HCT116 (cell line): Measurements from ENCODE around the gene TTLL5. TPM values are rescaled to one million over a fixed set of nuclear protein-coding genes. Genes with fewer than 3 reads are reported as not detected.

ENCODE experiments used
- ATAC-seq: fragments of 200-7000 bp; cut with Tn5 transposase; 2 replicates; pipeline ENCODE4 v1.9.1; 2020; ENCODE audit warnings: mild to moderate bottlenecking, moderate library complexity
- BruUV-seq: library from RNA; stranded (reverse); fragments of 400-500 nt; replicated peaks from 2 replicates; lab custom pipeline; 2021; lab: Mats Ljungman, UMichigan
- CTCF ChIA-PET: fragments of 300-600 bp; sonication (Branson Sonifier 250); formaldehyde crosslinking; loops from one replicate; lab custom pipeline; 2021; ENCODE audit warnings: antibody characterized with exemption; lab: Charles Lee
- POLR2A ChIA-PET: fragments of 300-600, 350-600 bp; sonication (Branson Sonifier 250); formaldehyde crosslinking; loops from one replicate; lab custom pipeline; 2021; ENCODE audit warnings: antibody characterized with exemption; lab: Charles Lee
- RAD21 ChIA-PET, 2 experiments: fragments of 300-600 bp; sonication (Branson Sonifier 250); formaldehyde crosslinking; loops; one replicate each; lab custom pipeline; 2023; ENCODE audit warnings: low total read pairs in 2 of 2; ENCODE audit not compliant: uncharacterized antibody in 2 of 2, unreplicated experiment in 2 of 2, low non-redundant PET in 1 of 2; lab: Charles Lee
- DNase-seq: peaks from one replicate; pipeline ENCODE4 v3.0.0-alpha.2; 2010; ENCODE audit warnings: low read depth, low spot score
- H2AFZ ChIP-seq: fragments of 200-600 bp; shearing (Covaris generic), sonication (generic); 2 replicates; pipeline ENCODE4 v1.6.1; 2017; ENCODE audit warnings: low read depth, mixed run types, mixed read lengths, antibody characterized with exemption, low read length; ENCODE audit not compliant: poor library complexity, severe bottlenecking
- H3K27ac ChIP-seq: 2 replicates; pipeline ENCODE4 v1.5.1; 2012; ENCODE audit warnings: low read depth, low read length
- H3K27me3 ChIP-seq: fragments of 200-600 bp; sonication (generic); 2 replicates; pipeline ENCODE4 v1.6.1; 2016; ENCODE audit warnings: mixed run types, low read length, mixed read lengths; ENCODE audit not compliant: insufficient read depth
- H3K36me3 ChIP-seq, 2 experiments: fragments of 200-500 bp in 1 of 2; fragments of 200-600 bp in 1 of 2; sonication (Bioruptor generic) in 1 of 2; sonication (generic) in 1 of 2; 2 replicates each; pipeline versions ENCODE4 v1.5.1 to v1.6.1; 2014 to 2016; ENCODE audit warnings: low read length in 2 of 2, inconsistent platforms in 1 of 2, mixed read lengths in 1 of 2, mixed run types in 1 of 2; ENCODE audit not compliant: insufficient read depth in 2 of 2, control insufficient read depth in 1 of 2
- H3K4me1 ChIP-seq, 2 experiments: fragments of 200-600 bp in 1 of 2; sonication (generic) in 1 of 2; 2 replicates each; pipeline versions ENCODE4 v1.5.1 to v1.6.1; 2012 to 2017; ENCODE audit warnings: low read length in 2 of 2, inconsistent platforms in 1 of 2, mild to moderate bottlenecking in 1 of 2, mixed read lengths in 1 of 2, mixed run types in 1 of 2, moderate library complexity in 1 of 2; ENCODE audit not compliant: insufficient read depth in 2 of 2, control insufficient read depth in 1 of 2
- H3K4me2 ChIP-seq: fragments of 200-600 bp; sonication (generic); 2 replicates; pipeline ENCODE4 v1.6.1; 2017; ENCODE audit warnings: mixed run types, low read length, mixed read lengths
- H3K4me3 ChIP-seq, 2 experiments: fragments of 200-600 bp in 1 of 2; sonication (generic) in 1 of 2; replicated peaks in 1 of 2; 2 replicates each; pipeline ENCODE4 v1.5.1; 2011 to 2016; ENCODE audit warnings: low read length in 2 of 2, control low read depth in 1 of 2, low read depth in 1 of 2, mild to moderate bottlenecking in 1 of 2, mixed read lengths in 1 of 2, mixed run types in 1 of 2
- H3K79me2 ChIP-seq: fragments of 200-600 bp; sonication (generic); 2 replicates; pipeline ENCODE4 v1.6.1; 2017; ENCODE audit warnings: mild to moderate bottlenecking, mixed run types, low read length, moderate library complexity, mixed read lengths; ENCODE audit not compliant: insufficient read depth
- H3K9ac ChIP-seq: fragments of 200-600 bp; sonication (generic); 2 replicates; pipeline ENCODE4 v1.6.1; 2016; ENCODE audit warnings: low read length, mixed read lengths
- H3K9me2 ChIP-seq: fragments of 200-600 bp; sonication (generic), shearing (Covaris generic); 2 replicates; pipeline ENCODE4 v1.6.1; 2017; ENCODE audit warnings: mixed run types, mild to moderate bottlenecking, moderate library complexity; ENCODE audit not compliant: insufficient read depth
- H3K9me3 ChIP-seq, 2 experiments: fragments of 200-500 bp in 1 of 2; fragments of 200-600 bp in 1 of 2; sonication (Bioruptor generic) in 1 of 2; sonication (generic) in 1 of 2; 2 replicates each; pipeline ENCODE4 v1.6.1; 2014 to 2017; ENCODE audit warnings: low read length in 2 of 2, mixed read lengths in 2 of 2, inconsistent platforms in 1 of 2, low read depth in 1 of 2, mild to moderate bottlenecking in 1 of 2, mixed run types in 1 of 2, moderate library complexity in 1 of 2; ENCODE audit not compliant: control insufficient read depth in 1 of 2, insufficient read depth in 1 of 2
- H4K20me1 ChIP-seq: fragments of 200-600 bp; sonication (generic), shearing (Covaris generic); 2 replicates; pipeline ENCODE4 v1.6.1; 2017; ENCODE audit warnings: mixed run types, mild to moderate bottlenecking, moderate library complexity; ENCODE audit not compliant: insufficient read depth
- CBX3 ChIP-seq: IDR thresholded peaks from 2 replicates; pipeline ENCODE4 v1.6.1; 2012; ENCODE audit warnings: low read depth
- EGR1 ChIP-seq: IDR thresholded peaks from 2 replicates; pipeline ENCODE4 v1.6.1; 2012; ENCODE audit warnings: low read depth
- EZH2phosphoT487 ChIP-seq: fragments of 200-600 bp; IDR thresholded peaks from 2 replicates; pipeline ENCODE4 v1.6.1; 2018; ENCODE audit warnings: antibody characterized with exemption, borderline replicate concordance
- FOSL1 ChIP-seq: IDR thresholded peaks from 2 replicates; pipeline ENCODE4 v1.6.1; 2012; ENCODE audit warnings: low read depth
- JUND ChIP-seq: IDR thresholded peaks from 2 replicates; pipeline ENCODE4 v1.6.1; 2012
- POLR2AphosphoS5 ChIP-seq: IDR thresholded peaks from 2 replicates; pipeline ENCODE4 v1.6.1; 2011; ENCODE audit warnings: mild to moderate bottlenecking, low read depth, low read length, moderate library complexity
- RAD21 ChIP-seq: IDR thresholded peaks from 2 replicates; pipeline ENCODE4 v1.6.1; 2012; ENCODE audit warnings: low read depth, mild to moderate bottlenecking
- SIN3A ChIP-seq: IDR thresholded peaks from 2 replicates; pipeline ENCODE4 v1.6.1; 2012; ENCODE audit warnings: low read depth
- SP1 ChIP-seq: IDR thresholded peaks from 2 replicates; pipeline ENCODE4 v1.6.1; 2012; ENCODE audit warnings: low read depth
- SRF ChIP-seq: IDR thresholded peaks from 2 replicates; pipeline ENCODE4 v1.6.1; 2012; ENCODE audit warnings: low read depth
- TCF7L2 ChIP-seq: IDR thresholded peaks from 2 replicates; pipeline ENCODE4 v1.7.0; 2011; ENCODE audit warnings: borderline replicate concordance, inconsistent platforms; ENCODE audit not compliant: insufficient read depth, insufficient read length; ENCODE audit errors: extremely low read depth
- YY1 ChIP-seq: IDR thresholded peaks from 2 replicates; pipeline ENCODE4 v1.6.1; 2011; ENCODE audit warnings: low read length, low read depth, moderate library complexity, mild to moderate bottlenecking; ENCODE audit not compliant: insufficient replicate concordance; ENCODE audit errors: extremely low read depth
- ZFX ChIP-seq: fragments of 450-650 bp; IDR thresholded peaks from 2 replicates; pipeline ENCODE4 v1.6.1; 2017
- ZNF274 ChIP-seq: fragments of 200-500 bp; sonication (Bioruptor generic); IDR thresholded peaks from 2 replicates; pipeline ENCODE4 v1.6.1; 2014; ENCODE audit warnings: mild to moderate bottlenecking, low read depth, low read length, inconsistent platforms
- intact Hi-C: fragments of 100-400 bp; cut with micrococcal nuclease; formaldehyde crosslinking; loops from 2 replicates; pipeline ENCODE4 v1.10.0; 2022
- total RNA-seq: library from RNA; stranded (reverse); gene quantifications from one replicate; pipeline ENCODE4 v1.2.1, GENCODE V29; 2021; ENCODE audit not compliant: unreplicated experiment
- TF ChIP-seq, protein P1 (sequence below): IDR thresholded peaks from 2 replicates; pipeline ENCODE4 v1.6.1; 2012; ENCODE audit warnings: low read depth
- TF ChIP-seq, protein P2 (sequence below), 3 experiments: fragments of 200-600 bp in 1 of 3; sonication (generic) in 1 of 3; IDR thresholded peaks in 2 of 3; conservative IDR thresholded peaks in 1 of 3; 2 replicates each; pipeline ENCODE4 v1.5.1; 2012 to 2017; ENCODE audit warnings: low read depth in 2 of 3, low read length in 2 of 3, antibody characterized with exemption in 1 of 3, borderline replicate concordance in 1 of 3, control low read depth in 1 of 3, mild to moderate bottlenecking in 1 of 3, mixed read lengths in 1 of 3, mixed run types in 1 of 3, moderate library complexity in 1 of 3; ENCODE audit not compliant: insufficient read depth in 1 of 3
- TF ChIP-seq, protein P3 (sequence below): IDR thresholded peaks from 2 replicates; pipeline ENCODE4 v1.6.1; 2012
- TF ChIP-seq, protein P4 (sequence below): IDR thresholded peaks from 2 replicates; pipeline ENCODE4 v1.6.1; 2011; ENCODE audit warnings: mild to moderate bottlenecking, low read length, moderate library complexity; ENCODE audit not compliant: insufficient replicate concordance; ENCODE audit errors: extremely low read depth

The TTLL5 gene
- total RNA-seq, 1 experiment from 2014 or later, result 26.2 TPM

DNA sequence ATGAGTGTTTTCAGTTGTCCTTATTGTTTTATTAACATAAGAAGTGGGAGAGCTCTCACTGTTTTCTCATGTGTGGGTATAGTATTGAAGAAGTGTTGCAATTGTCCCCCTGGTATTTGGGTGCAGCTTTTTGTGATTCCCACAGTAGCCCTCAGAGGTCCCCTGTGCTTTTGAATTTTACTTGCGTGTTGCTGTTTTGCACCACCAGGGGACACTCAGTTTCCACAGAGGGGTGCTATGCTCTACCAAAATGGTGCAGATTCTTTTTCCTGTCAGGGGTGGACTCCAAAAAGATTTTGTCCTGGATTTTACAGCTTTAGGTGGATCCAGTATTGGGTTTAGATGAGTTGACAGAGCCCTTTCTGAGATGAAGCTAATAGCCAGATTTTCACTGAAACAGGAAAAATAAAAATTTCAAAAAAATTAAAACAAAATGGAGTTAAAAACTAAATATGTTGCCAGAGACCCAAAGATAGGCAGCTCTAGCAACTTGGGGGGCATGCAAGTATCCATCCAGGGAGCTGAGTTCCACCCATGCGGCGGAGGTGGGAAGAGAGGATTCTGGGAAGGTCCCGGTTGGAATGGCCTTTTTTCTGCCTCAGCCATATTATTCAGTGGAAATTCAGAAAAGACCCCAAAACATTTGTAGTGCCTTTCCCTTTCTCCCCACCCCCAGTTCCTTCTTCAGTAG lies 50.2 kb downstream of the TTLL5 start:
- RAD21 ChIA-PET, result interaction anchor here (0.6 to 1.4 kb wide), 5 partner anchors 148 to 271 kb away, joined by 3 to 9 read pairs (median 5); partner anchors contain the start of gene TGFB3 (in 2 of the 2)
- intact Hi-C loops, result loop anchor here (1.0 kb wide), 2 partner anchors 271 to 676 kb away; no protein-coding TSS in a partner anchor
- BruUV-seq, result no TSS peak
- Histone ChIP-seq H3K79me2 (no peaks in the 10 kb centered on the region), H3K9me2 (no peaks in the 10 kb centered on the region), H2AFZ (no peak overlapping the region), H4K20me1 (no peaks in the 10 kb centered on the region), H3K27ac (peak overlapping the region; percentile 62), H3K36me3 (no peaks in the 10 kb centered on the region), H3K9me3 (no peaks in the 10 kb centered on the region), H3K4me3 (0 out of 4 replicates have a peak overlapping the region, but pooled peaks of 1 of the 2 experiments have one; percentile 0), H3K4me2 (peak overlapping the region; percentile 61), H3K27me3 (no peaks in the 10 kb centered on the region), H3K9ac (peak overlapping the region; percentile 23), H3K4me1 (peaks cover 17 to 18% of the 10 kb centered on the region in 2 experiments)
- DNase-seq, result peak; percentile 43
- ATAC-seq, result peak; percentile 81
- CTCF ChIA-PET, result interaction anchor here (0.8 to 5.3 kb wide), 11 partner anchors 13 to 934 kb away, joined by 3 to 176 read pairs (median 4); partner anchors contain the start of genes IFT43 and TGFB3
- POLR2A ChIA-PET, result no interaction called here
- TF ChIP-seq CBX3 (no peak), TCF7L2 (no peak), JUND (no peak), SRF (no peak), SP1 (no peak), YY1 (peak; percentile 62), FOSL1 (no peak), ZNF274 (no peak), SIN3A (no peak), EZH2phosphoT487 (no peak), RAD21 (peak; percentile 95), POLR2AphosphoS5 (no peak), EGR1 (no peak), ZFX (no peak)
- TF ChIP-seq, protein P1, sequence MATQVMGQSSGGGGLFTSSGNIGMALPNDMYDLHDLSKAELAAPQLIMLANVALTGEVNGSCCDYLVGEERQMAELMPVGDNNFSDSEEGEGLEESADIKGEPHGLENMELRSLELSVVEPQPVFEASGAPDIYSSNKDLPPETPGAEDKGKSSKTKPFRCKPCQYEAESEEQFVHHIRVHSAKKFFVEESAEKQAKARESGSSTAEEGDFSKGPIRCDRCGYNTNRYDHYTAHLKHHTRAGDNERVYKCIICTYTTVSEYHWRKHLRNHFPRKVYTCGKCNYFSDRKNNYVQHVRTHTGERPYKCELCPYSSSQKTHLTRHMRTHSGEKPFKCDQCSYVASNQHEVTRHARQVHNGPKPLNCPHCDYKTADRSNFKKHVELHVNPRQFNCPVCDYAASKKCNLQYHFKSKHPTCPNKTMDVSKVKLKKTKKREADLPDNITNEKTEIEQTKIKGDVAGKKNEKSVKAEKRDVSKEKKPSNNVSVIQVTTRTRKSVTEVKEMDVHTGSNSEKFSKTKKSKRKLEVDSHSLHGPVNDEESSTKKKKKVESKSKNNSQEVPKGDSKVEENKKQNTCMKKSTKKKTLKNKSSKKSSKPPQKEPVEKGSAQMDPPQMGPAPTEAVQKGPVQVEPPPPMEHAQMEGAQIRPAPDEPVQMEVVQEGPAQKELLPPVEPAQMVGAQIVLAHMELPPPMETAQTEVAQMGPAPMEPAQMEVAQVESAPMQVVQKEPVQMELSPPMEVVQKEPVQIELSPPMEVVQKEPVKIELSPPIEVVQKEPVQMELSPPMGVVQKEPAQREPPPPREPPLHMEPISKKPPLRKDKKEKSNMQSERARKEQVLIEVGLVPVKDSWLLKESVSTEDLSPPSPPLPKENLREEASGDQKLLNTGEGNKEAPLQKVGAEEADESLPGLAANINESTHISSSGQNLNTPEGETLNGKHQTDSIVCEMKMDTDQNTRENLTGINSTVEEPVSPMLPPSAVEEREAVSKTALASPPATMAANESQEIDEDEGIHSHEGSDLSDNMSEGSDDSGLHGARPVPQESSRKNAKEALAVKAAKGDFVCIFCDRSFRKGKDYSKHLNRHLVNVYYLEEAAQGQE, result no peak
- TF ChIP-seq, protein P2, sequence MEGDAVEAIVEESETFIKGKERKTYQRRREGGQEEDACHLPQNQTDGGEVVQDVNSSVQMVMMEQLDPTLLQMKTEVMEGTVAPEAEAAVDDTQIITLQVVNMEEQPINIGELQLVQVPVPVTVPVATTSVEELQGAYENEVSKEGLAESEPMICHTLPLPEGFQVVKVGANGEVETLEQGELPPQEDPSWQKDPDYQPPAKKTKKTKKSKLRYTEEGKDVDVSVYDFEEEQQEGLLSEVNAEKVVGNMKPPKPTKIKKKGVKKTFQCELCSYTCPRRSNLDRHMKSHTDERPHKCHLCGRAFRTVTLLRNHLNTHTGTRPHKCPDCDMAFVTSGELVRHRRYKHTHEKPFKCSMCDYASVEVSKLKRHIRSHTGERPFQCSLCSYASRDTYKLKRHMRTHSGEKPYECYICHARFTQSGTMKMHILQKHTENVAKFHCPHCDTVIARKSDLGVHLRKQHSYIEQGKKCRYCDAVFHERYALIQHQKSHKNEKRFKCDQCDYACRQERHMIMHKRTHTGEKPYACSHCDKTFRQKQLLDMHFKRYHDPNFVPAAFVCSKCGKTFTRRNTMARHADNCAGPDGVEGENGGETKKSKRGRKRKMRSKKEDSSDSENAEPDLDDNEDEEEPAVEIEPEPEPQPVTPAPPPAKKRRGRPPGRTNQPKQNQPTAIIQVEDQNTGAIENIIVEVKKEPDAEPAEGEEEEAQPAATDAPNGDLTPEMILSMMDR (IDR thresholded peaks at IDR 0.05 in 2 of 3, conservative IDR thresholded peaks at IDR 0.05 in 1 of 3; ENCODE audit: borderline replicate concordance in 1 of 3, insufficient read depth in 1 of 3, low read depth in 2 of 3, low read length in 2 of 3), result peak; percentile 89 to 96 (median 94)
- TF ChIP-seq, protein P3, sequence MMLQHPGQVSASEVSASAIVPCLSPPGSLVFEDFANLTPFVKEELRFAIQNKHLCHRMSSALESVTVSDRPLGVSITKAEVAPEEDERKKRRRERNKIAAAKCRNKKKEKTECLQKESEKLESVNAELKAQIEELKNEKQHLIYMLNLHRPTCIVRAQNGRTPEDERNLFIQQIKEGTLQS, result no peak
- TF ChIP-seq, protein P4, sequence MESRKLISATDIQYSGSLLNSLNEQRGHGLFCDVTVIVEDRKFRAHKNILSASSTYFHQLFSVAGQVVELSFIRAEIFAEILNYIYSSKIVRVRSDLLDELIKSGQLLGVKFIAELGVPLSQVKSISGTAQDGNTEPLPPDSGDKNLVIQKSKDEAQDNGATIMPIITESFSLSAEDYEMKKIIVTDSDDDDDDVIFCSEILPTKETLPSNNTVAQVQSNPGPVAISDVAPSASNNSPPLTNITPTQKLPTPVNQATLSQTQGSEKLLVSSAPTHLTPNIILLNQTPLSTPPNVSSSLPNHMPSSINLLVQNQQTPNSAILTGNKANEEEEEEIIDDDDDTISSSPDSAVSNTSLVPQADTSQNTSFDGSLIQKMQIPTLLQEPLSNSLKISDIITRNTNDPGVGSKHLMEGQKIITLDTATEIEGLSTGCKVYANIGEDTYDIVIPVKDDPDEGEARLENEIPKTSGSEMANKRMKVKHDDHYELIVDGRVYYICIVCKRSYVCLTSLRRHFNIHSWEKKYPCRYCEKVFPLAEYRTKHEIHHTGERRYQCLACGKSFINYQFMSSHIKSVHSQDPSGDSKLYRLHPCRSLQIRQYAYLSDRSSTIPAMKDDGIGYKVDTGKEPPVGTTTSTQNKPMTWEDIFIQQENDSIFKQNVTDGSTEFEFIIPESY, result no peak
